HG03354 (cell line): Measurements from ENCODE around the gene IFI27.
"Not testable (repeated sequence)": the region's sequence is repeated elsewhere in the genome, so short reads cannot be mapped to it uniquely, and the experiment has no call there.

ENCODE experiments used
- ATAC-seq: cut with Tn5 transposase; IDR thresholded peaks from one replicate; pipeline ENCODE4 v1.9.1; 2021; ENCODE audit warnings: mild to moderate bottlenecking; ENCODE audit not compliant: unreplicated experiment, poor library complexity, severe bottlenecking

Gene IFI27

GRCh38 chr14:94143711-94144110, 33.2 kb downstream of the IFI27 start:
- no peak for ATAC-seq

GRCh38 chr14:94144765-94145164, 34.2 kb downstream of the IFI27 start:
- ATAC-seq: no peak

- no peak for ATAC-seq
Measured at GRCh38 chr14:94145902-94146527, 35.5 kb downstream of the IFI27 start.

GRCh38 chr14:94152676-94153075, 42.1 kb downstream of the IFI27 start:
- no peak for ATAC-seq

- no peak for ATAC-seq
Measured at GRCh38 chr14:94153750-94154342, 43.3 kb downstream of the IFI27 start.

- ATAC-seq: not testable (repeated sequence)
Measured at GRCh38 chr14:94156143-94156542, 45.6 kb downstream of the IFI27 start.

GRCh38 chr14:94157197-94157596, 46.7 kb downstream of the IFI27 start:
- no peak for ATAC-seq

GRCh38 chr14:94158239-94158883, 47.8 kb downstream of the IFI27 start:
- ATAC-seq: no peak

GRCh38 chr14:94161058-94161457, 50.5 kb downstream of the IFI27 start:
- ATAC-seq: no peak

- no peak for ATAC-seq
Measured at GRCh38 chr14:94161981-94162380, 51.4 kb downstream of the IFI27 start.

- no peak for ATAC-seq
Measured at GRCh38 chr14:94162466-94162865, 51.9 kb downstream of the IFI27 start.

GRCh38 chr14:94163796-94164195, 53.3 kb downstream of the IFI27 start:
- ATAC-seq: no peak

GRCh38 chr14:94164685-94165431, 54.3 kb downstream of the IFI27 start:
- no peak for ATAC-seq

- no peak for ATAC-seq
Measured at GRCh38 chr14:94165744-94166143, 55.2 kb downstream of the IFI27 start.
